PC-3 (cell line): Measurements from ENCODE around the gene SYS1. TPM values are rescaled to one million over a fixed set of nuclear protein-coding genes. Genes with fewer than 3 reads are reported as not detected.
"Not testable (repeated sequence)": the region's sequence is repeated elsewhere in the genome, so short reads cannot be mapped to it uniquely, and the experiment has no call there.

ENCODE experiments used
- ATAC-seq: fragments of 200-7000 bp; cut with Tn5 transposase; 2 replicates; pipeline ENCODE4 v1.9.1; 2020; ENCODE audit warnings: mild to moderate bottlenecking, moderate library complexity
- BruUV-seq: library from RNA; stranded (reverse); fragments of 400-500 nt; replicated peaks from 2 replicates; lab custom pipeline; 2021; lab: Mats Ljungman, UMichigan
- CTCF ChIA-PET: fragments of 300-600 bp; sonication (Branson Sonifier 250); formaldehyde crosslinking; loops from one replicate; lab custom pipeline; 2022; ENCODE audit warnings: antibody characterized with exemption; lab: Charles Lee
- POLR2A ChIA-PET: fragments of 300-600 bp; sonication (Branson Sonifier 250); formaldehyde crosslinking; loops from one replicate; lab custom pipeline; 2022; ENCODE audit warnings: antibody characterized with exemption; ENCODE audit not compliant: unreplicated experiment; lab: Charles Lee
- DNase-seq: peaks from one replicate; pipeline ENCODE4 v3.0.0-alpha.2; 2015
- H2AFZ ChIP-seq: fragments of 300-600 bp; sonication (generic); 2 replicates; pipeline ENCODE4 v1.6.0; 2016; ENCODE audit warnings: antibody characterized with exemption, low read length
- H3F3A ChIP-seq: fragments of 300-600 bp; sonication (generic); one replicate; pipeline ENCODE4 v1.6.0; 2017; ENCODE audit warnings: antibody characterized with exemption, low read length, control low read depth, mild to moderate bottlenecking; ENCODE audit not compliant: unreplicated experiment
- H3K27ac ChIP-seq: fragments of 300-600 bp; sonication (generic); 2 replicates; pipeline ENCODE4 v1.5.1; 2016; ENCODE audit warnings: mild to moderate bottlenecking, low read length
- H3K27me3 ChIP-seq: fragments of 300-600 bp; sonication (generic); 2 replicates; pipeline ENCODE4 v1.6.1; 2016; ENCODE audit warnings: low read length, mixed read lengths
- H3K36me3 ChIP-seq: fragments of 300-600 bp; sonication (generic); 2 replicates; pipeline ENCODE4 v1.6.1; 2016; ENCODE audit warnings: low read depth, mixed run types, low read length, mixed read lengths
- H3K4me1 ChIP-seq: fragments of 300-600 bp; sonication (generic); 2 replicates; pipeline ENCODE4 v1.5.1; 2016; ENCODE audit warnings: low read length; ENCODE audit not compliant: insufficient read depth
- H3K4me2 ChIP-seq: fragments of 300-600 bp; sonication (generic); 2 replicates; pipeline ENCODE4 v1.6.0; 2016; ENCODE audit warnings: low read length
- H3K4me3 ChIP-seq: fragments of 300-600 bp; sonication (generic); 2 replicates; pipeline ENCODE4 v1.5.1; 2016; ENCODE audit warnings: mild to moderate bottlenecking, low read length, mixed read lengths
- H3K79me2 ChIP-seq: fragments of 300-600 bp; sonication (generic); 2 replicates; pipeline ENCODE4 v1.6.1; 2017; ENCODE audit warnings: low read length, mixed read lengths
- H3K9ac ChIP-seq: fragments of 300-600 bp; sonication (generic); 2 replicates; pipeline ENCODE4 v1.6.0; 2016; ENCODE audit warnings: mild to moderate bottlenecking, low read length
- H3K9me2 ChIP-seq: fragments of 300-600 bp; sonication (generic); replicated peaks from 2 replicates; pipeline ENCODE4 v1.6.1; 2016; ENCODE audit warnings: mixed run types, low read length, mixed read lengths
- H3K9me3 ChIP-seq: fragments of 300-600 bp; sonication (generic); 2 replicates; pipeline ENCODE4 v1.6.1; 2016; ENCODE audit warnings: low read length, mixed read lengths
- H4K20me1 ChIP-seq: fragments of 300-600 bp; sonication (generic); 2 replicates; pipeline ENCODE4 v1.6.1; 2016; ENCODE audit warnings: low read length, mixed read lengths
- CTCF ChIP-seq: fragments of 300-600 bp; sonication (generic); conservative IDR thresholded peaks from 2 replicates; pipeline ENCODE4 v1.5.1; 2017; ENCODE audit warnings: antibody characterized with exemption, low read depth, mild to moderate bottlenecking, low read length
- EZH2 ChIP-seq: fragments of 300-600 bp; sonication (generic); IDR thresholded peaks from one replicate; pipeline ENCODE4 v1.6.1; 2017; ENCODE audit warnings: antibody characterized with exemption, mild to moderate bottlenecking, low read length; ENCODE audit not compliant: unreplicated experiment
- EZH2phosphoT487 ChIP-seq: fragments of 300-600 bp; sonication (generic); IDR thresholded peaks from 2 replicates; pipeline ENCODE4 v1.6.1; 2018; ENCODE audit warnings: mild to moderate bottlenecking, antibody characterized with exemption, low read length, borderline replicate concordance
- intact Hi-C: fragments of 100-400 bp; cut with micrococcal nuclease; formaldehyde crosslinking; loops from 2 replicates; pipeline ENCODE4 v1.9.0; 2023
- total RNA-seq: library from RNA; depleted of rRNA; stranded (reverse); fragments of >200 nt; gene quantifications from 2 replicates; pipeline ENCODE4 v1.2.3, GENCODE V29; 2014

The SYS1 gene
- total RNA-seq, 1 experiment from 2014 or later: 45.2 TPM

GRCh38 chr20:45347936-45348778 lies 14.8 kb upstream of the SYS1 start, which contains the start of gene SDC4:
TSS of gene SDC4 (minus strand) at chr20:45348424. CDS start at chr20:45348384, 40 bp downstream.
- peaks cover 48% of the 10 kb centered on the region for H3K79me2 ChIP-seq
- H3K36me3 ChIP-seq: no peaks in the 10 kb centered on the region
- DNase-seq: peak; percentile 71
- H3K4me3 ChIP-seq: peak within 1 kb of the TSS; percentile 97
- peak within 1 kb of the TSS; percentile 88 for H2AFZ ChIP-seq
- intact Hi-C loops: loop anchor here (10.0 kb wide), 1 partner anchor 427 kb away; no protein-coding TSS in a partner anchor
- ChIA-PET POLR2A (interaction anchor here (1.0 kb wide), 2 partner anchors 11 to 14 kb away, joined by 3 read pairs; no protein-coding TSS in a partner anchor), CTCF (interaction anchor here (0.6 to 1.4 kb wide), 4 partner anchors 13 to 36 kb away, joined by 3 to 5 read pairs (median 4); partner anchors contain the start of gene SYS1)
- TF ChIP-seq EZH2: no peak
- TF ChIP-seq EZH2phosphoT487: no peak
- TF ChIP-seq CTCF: no peak
- H4K20me1 ChIP-seq: peaks cover 23% of the 10 kb centered on the region
- H3K27ac ChIP-seq: peak within 1 kb of the TSS; percentile 95
- BruUV-seq: no TSS peak
- no peaks in the 10 kb centered on the region for H3K27me3 ChIP-seq
- ATAC-seq: peak; percentile 20
- H3K9ac ChIP-seq: peak within 1 kb of the TSS; percentile 91
- H3K9me2 ChIP-seq: no peaks in the 10 kb centered on the region
- peaks cover 21% of the 10 kb centered on the region for H3F3A ChIP-seq
- H3K4me2 ChIP-seq: peak within 1 kb of the TSS; percentile 98
- H3K4me1 ChIP-seq: peaks cover 45% of the 10 kb centered on the region
- no peaks in the 10 kb centered on the region for H3K9me3 ChIP-seq

- TF ChIP-seq CTCF (no peak), EZH2phosphoT487 (no peak), EZH2 (no peak)
- Histone ChIP-seq H3K9me2 (no peaks in the 10 kb centered on the region), H3K9me3 (no peaks in the 10 kb centered on the region), H2AFZ (no peak overlapping the region), H3K4me3 (no peak overlapping the region), H3K27me3 (no peaks in the 10 kb centered on the region), H3K4me2 (no peak overlapping the region), H3K27ac (no peak overlapping the region), H3K9ac (no peak overlapping the region), H4K20me1 (peaks cover 23% of the 10 kb centered on the region), H3K4me1 (peaks cover 32% of the 10 kb centered on the region), H3K36me3 (no peaks in the 10 kb centered on the region), H3F3A (peaks cover 21% of the 10 kb centered on the region), H3K79me2 (peaks cover 30% of the 10 kb centered on the region)
- no peak for DNase-seq
- CTCF ChIA-PET: no interaction called here
- no TSS peak for BruUV-seq
- POLR2A ChIA-PET: no interaction called here
- intact Hi-C loops: no loop called here
- no peak for ATAC-seq
Measured at GRCh38 chr20:45350217-45350616, 12.7 kb upstream of the SYS1 start.

GRCh38 chr20:45350795-45351194 lies 12.2 kb upstream of the SYS1 start:
- H3K27ac ChIP-seq, intact Hi-C loops, BruUV-seq, POLR2A ChIA-PET, H3K4me3 ChIP-seq, H2AFZ ChIP-seq, H3K27me3 ChIP-seq, DNase-seq, ATAC-seq, H3K36me3 ChIP-seq, H3K9me3 ChIP-seq, H3K9ac ChIP-seq, CTCF ChIA-PET, H3K4me2 ChIP-seq, H3K9me2 ChIP-seq: not testable (repeated sequence)
- Histone ChIP-seq H4K20me1 (peaks cover 22% of the 10 kb centered on the region), H3K79me2 (peaks cover 24% of the 10 kb centered on the region), H3F3A (peaks cover 20% of the 10 kb centered on the region), H3K4me1 (peaks cover 32% of the 10 kb centered on the region)
